Body of pancreas (tissue), 4 donors: Measurements from ENCODE around the gene STRA6.

Experiments
- CTCF ChIP-seq, 7 experiments: fragments of 450-650 bp in 4 of 7; fragments of 200-600 bp in 3 of 7; sonication (generic) in 3 of 7; IDR thresholded peaks; one replicate each; pipeline ENCODE4 v1.5.1; 2016 to 2019; ENCODE audit warnings: antibody characterized with exemption in 7 of 7
- POLR2A ChIP-seq, 3 donors: fragments of 450-650 bp; IDR thresholded peaks; one replicate each; pipeline ENCODE4 v1.6.1; 2016; ENCODE audit warnings: antibody characterized with exemption in 3 of 3, mild to moderate bottlenecking in 2 of 3

GRCh38 chr15:74170071-74170844 is 32.3 kb downstream of the STRA6 start:
- TF ChIP-seq CTCF (IDR thresholded peaks at IDR 0.05) (no peak), POLR2A (IDR thresholded peaks at IDR 0.05) (no peak)
